Activated naive CD4-positive, alpha-beta T cell treated with anti-CD3 and anti-CD28 coated beads, Interleukin-2, amount 50 U/mL, for 72 hours (primary cell): ENCODE results near the gene CORO7. TPM values are rescaled to one million over a fixed set of nuclear protein-coding genes. Genes with fewer than 3 reads are reported as not detected.

ENCODE experiments used
- ATAC-seq, 2 donors: fragments of 150-1000 bp; cut with Tn5 transposase; 2 replicates each; pipeline ENCODE4 v1.10.0; 2021; ENCODE audit warnings: mild to moderate bottlenecking in 2 of 2, moderate library complexity in 2 of 2
- DNase-seq, 2 donors: peaks; one replicate each; pipeline ENCODE4 v3.0.0; 2021 to 2022; ENCODE audit warnings: low spot score in 2 of 2
- H3K27ac Mint-ChIP-seq, 2 donors: one replicate each; pipeline ENCODE4 v1.8.0; 2022; ENCODE audit warnings: mild to moderate bottlenecking in 2 of 2, mixed read lengths in 2 of 2
- H3K36me3 Mint-ChIP-seq, 2 donors: one replicate each; pipeline ENCODE4 v1.8.0; 2022; ENCODE audit warnings: mixed read lengths in 2 of 2
- H3K9me3 Mint-ChIP-seq, 2 donors: one replicate each; pipeline ENCODE4 v1.8.0; 2022; ENCODE audit warnings: mixed read lengths in 2 of 2
- total RNA-seq, 2 donors: library from RNA; stranded (reverse); gene quantifications; one replicate each; pipeline ENCODE4 v1.2.3, GENCODE V29; 2022

Gene CORO7
- total RNA-seq, 2 donors from 2014 or later = 52.5 to 65.9 TPM

DNA sequence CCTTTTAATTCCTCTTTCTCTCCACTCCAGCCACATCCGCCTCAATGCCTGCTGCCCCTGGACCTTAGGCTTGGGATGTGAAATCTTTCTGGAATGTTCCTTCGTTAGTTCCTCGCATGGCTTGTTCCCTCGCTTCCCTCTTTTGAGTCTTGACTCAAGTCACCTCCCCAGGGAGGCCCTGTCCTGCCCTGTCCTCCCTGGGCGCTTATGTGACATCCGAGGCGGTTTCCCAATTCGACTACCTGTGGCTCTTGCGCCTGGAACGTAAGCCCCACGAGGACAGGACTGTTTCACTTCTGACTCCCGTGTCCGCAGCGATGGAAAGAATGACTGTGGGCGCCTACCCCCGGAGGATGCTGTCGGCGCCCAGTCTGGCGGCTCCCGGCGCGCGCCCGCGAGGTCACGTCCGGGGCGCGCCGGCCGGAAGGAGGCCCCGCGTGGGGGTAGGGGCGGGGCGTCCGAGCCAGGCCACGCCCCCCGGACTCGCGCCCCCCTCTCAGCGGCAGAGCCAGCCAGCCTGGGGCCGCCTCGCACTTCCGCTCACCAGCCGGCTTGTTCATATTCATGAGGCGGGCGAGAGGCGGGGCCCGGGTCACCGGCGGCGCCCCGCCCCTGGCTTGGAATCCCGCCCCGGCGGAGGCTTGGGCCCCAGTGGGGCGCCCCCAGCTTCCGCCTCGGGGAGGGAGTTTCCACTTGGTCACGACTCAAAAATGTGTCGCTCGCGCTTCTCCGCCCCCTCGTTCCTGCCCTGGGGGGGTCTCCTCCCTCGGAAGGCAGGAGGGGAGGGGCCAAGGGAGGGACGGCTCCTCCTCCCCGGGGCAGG, 109.0 kb downstream of the CORO7 start:
- H3K27ac Mint-ChIP-seq = peak overlapping the region; percentile 95 to 98
- H3K9me3 Mint-ChIP-seq = peaks cover 0 to 5% of the 10 kb centered on the region in 2 donors
- DNase-seq (peak; percentile 97 to 99), ATAC-seq (peak; percentile 88 to 94)
- H3K36me3 Mint-ChIP-seq = peaks cover 13 to 16% of the 10 kb centered on the region in 2 donors

DNA sequence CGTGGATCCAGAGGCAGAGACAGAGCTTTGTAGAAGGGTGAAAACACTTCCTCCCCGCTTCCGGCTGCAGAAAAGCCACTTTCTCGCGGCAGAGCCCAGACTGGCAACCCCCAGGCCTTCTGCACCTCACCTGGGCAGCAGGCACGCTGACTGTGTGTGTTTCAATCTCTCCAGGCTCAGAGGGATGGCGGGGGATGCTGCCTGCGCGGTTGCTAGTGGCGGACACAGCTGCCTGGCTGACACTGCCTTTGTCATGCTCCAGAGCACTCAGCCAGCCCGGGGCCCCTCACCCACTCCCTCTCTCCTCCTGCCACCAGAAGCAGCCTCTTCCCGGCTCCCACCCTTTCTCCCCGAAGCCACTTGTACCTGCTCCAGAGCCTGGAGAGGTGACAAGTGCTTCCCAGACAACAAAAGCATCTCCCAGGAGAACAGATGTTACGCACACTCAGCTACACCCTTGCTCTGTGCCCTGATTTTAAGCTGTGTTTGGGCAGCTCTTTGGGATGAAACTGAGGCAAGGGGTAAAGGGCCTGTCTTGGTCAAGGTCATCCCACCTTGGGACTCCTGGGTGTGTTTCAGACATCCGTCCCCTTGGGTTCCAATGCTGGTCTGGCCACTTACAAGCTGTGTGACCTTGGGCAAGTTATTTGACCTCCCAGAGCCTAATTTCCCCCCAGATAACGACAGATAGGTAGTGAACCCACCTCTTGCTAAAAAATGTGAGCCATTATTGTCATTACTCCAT, 109.8 kb downstream of the CORO7 start:
- Mint-ChIP-seq H3K9me3 (peaks cover 0 to 5% of the 10 kb centered on the region in 2 donors), H3K27ac (peak overlapping the region; percentile 95 to 98), H3K36me3 (peaks cover 13 to 16% of the 10 kb centered on the region in 2 donors)
- peak in 1 of 2 donors; percentile 5 for ATAC-seq
- DNase-seq = peak in 1 of 2 donors; percentile 35

Other genes starting within 250 kb of the CORO7 start
- not detected for gene SRL, start 174.5 kb downstream of the CORO7 start, total RNA-seq
- gene TFAP4, start 143.6 kb downstream of the CORO7 start, total RNA-seq = 10 to 100 TPM; 10.1 to 28.4 TPM
- gene GLIS2, start 100.5 kb downstream of the CORO7 start, total RNA-seq = under 1 TPM; 0.16 to 0.80 TPM
- gene PAM16, start 65.3 kb downstream of the CORO7 start, total RNA-seq = 10 to 100 TPM; 53.7 to 63.1 TPM
- gene VASN, start 44.7 kb downstream of the CORO7 start, total RNA-seq = not detected
- 10 to 100 TPM; 66.2 to 79.2 TPM for gene DNAJA3, start 9.3 kb upstream of the CORO7 start, total RNA-seq
- gene NMRAL1, start 58.0 kb upstream of the CORO7 start, total RNA-seq = 10 to 100 TPM; 30.5 to 42.8 TPM
- gene HMOX2, start 59.8 kb upstream of the CORO7 start, total RNA-seq = 10 to 100 TPM; 32.5 to 56.4 TPM
- gene CDIP1, start 122.2 kb upstream of the CORO7 start, total RNA-seq = 10 to 100 TPM; 27.5 to 32.9 TPM
- under 1 TPM; 0.05 to 0.19 TPM for gene C16orf96, start 139.7 kb upstream of the CORO7 start, total RNA-seq
- 10 to 100 TPM; 12.5 to 33.4 TPM for gene UBALD1, start 198.3 kb upstream of the CORO7 start, total RNA-seq
- 10 to 100 TPM; 46.9 to 76.4 TPM for gene MGRN1, start 208.2 kb upstream of the CORO7 start, total RNA-seq